Measurements from ENCODE around the gene TTC21A.

Gene TTC21A

DNA sequence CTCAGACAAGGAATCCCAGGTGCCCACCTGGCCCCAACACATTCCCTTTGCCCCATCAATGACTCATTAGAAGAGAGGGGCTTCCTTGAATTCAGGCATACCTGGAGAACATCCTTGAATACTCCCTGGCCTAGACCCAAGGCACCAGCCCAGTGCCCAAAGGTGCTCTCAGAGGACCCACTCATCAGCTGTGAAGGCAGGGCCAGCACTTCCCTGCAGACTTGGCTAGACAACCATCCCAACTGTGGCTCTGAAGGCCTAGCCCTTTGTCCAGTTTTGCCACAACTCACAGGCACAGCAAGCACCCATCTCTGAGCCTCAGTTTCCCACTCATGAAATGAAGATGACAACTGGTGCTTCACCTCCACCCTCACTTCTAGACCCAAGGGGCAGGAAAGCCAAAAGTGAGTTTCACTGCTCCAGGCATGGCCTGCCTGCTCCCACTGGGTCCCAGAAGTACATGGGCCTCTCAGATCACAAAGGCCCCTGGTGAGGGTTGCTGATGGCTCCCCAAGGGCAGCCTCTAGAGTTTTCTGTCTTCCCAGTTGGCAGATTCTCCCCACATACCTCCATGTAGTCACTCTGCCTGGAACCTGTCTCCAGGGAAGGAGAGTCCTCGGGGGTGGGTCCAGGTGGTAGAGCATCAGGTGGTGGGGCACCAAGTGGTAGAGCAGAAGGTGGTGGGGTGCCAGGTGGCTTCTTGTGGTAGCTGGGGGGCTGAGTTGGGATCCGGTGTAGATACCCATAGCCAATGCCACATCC, 7.6 kb upstream of the TTC21A start:
- no peak for DNase-seq

DNA sequence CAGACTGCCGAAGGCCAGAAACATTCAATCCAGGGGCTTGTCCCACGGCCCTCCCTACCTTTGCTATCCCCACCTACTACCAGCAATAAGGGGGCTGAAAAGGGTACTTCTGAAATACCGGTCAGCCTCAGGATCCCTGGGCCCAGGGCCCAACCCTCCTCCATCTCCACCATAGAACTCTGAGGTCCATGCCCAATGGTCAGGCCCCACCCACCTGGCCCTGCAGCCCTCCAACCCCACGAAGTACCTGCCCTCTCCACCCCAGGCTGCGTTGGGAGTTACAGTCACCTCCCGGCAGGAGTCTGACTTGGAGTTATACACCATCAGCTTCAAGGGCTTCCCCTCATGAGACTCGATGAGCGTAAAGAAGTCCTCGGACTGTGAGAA, 7.0 kb upstream of the TTC21A start:
- DNase-seq, result no peak

DNA sequence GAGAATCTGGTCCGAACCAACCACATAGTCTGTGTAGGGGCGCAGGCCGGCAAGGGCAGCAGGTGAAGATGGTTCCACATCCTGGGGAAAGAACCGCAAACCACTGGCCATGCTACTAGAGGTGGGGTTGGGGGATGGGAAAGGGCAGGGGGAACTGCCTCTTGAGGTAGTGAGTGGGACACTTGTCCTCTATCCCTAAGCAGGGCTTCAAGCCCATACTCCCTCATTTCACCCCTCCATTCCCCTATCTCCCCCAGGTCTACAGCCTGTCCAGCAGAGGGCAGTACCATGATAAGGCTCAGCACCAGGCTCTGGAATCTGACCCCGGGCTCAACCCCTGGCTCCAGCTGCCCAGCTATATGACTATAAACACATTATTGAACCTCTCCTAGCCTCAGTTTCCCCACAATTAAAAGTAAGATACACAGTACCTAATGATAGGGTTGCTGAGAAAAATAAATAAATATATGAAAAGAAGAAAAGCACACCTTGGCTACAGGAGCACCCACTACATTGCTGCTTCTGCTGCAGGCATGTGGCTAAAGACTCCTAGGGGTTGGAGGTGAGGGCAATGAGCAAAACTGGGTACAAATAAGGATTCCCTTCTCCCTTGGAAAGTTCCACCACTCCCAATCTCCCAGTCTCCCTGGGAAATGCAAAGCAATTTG, 6.3 kb upstream of the TTC21A start:
- peak; percentile 13 for DNase-seq

DNA sequence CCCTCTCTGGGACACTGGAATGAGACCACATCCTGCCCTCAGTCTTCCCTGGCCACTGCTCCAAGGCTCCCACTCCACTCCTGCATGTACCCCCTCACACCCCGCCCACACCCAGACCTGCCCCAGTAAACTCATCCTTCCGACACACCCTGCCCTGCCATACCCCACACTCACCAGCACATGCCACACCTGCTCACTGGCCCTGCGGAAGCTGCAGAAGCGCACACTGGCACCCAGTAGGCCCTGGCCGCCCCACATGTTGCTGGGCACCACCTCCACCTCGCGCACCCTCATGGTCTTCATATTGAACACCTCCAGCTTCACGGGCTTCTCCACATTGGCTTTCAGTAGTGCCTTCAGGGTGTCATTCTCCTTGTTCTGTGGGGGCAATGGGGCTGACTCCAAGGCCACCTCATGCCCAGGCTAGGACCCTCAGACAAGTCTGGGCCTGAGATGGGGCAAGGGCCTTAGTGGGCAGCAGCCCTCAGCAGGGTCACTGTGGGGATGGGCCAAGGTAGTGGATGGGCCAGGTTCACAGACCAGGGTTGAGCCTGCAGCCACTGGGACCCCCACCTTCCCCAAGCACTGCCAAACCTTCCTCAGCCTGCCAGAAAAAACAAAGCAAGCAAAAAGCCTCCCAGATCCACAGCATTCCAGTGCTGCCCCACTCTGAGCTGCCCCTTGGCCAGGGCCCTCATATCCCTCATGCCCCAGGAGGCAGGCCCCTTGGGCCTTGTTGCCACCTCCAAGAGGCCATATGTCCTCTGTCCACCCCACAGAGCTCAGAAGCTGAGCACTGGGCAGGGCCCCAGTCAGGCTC, 4.8 kb upstream of the TTC21A start:
- DNase-seq, result no peak

DNA sequence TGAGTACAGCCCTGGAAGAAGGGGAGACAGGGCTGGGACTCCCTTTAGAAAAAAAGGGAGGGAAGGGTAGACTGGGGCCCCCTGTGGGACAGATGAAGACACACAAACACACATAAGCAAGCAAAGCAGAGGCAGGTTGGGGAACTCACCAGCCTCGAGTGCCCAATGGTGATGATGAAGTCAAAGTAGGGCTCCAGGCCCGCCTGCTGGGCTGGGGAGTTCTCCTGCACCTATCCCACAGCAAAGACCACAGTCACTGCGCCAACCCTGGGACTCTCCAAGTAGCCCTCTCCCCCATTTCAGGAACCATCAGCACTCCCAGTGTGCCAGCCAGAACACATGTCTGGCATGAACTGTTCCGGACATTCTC, 4.2 kb upstream of the TTC21A start:
- no peak for DNase-seq

DNA sequence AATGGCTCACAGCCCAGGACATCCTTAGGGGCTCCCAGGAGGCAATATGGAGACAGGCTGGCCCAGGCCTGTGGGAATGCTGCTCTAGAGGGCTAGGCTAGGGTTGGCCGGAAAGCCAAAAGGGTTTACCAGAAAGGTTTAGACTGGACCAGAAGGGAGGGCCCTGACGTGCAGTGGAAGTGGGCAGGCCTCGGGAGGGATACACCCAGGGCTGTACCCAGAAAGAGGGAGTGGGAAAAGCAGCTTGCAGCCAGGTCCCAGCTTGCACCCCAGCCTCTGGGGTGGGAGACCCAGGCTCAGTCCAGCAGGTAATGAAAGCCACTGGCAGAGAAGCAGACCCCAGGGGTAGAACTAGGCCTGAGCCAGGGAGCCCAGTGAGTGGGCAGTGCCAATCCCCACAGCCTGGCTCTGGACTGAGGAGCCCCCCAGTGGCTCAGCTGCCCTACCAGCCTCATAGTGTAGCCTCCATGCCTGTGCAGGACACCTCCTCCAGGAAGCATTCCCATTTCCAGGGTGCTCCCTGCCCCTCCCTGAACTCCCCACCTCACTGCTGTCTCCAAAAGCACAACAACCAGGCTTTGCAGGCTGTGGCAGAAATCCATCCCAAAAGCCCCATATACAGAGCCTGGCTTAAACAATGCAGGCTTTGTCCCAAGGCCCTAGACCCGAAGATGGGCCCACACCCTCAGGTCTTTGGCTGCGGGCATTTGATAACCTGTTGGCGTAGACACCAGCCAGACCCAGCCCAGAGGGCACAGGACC, 3.5 kb upstream of the TTC21A start:
- DNase-seq, result no peak

DNA sequence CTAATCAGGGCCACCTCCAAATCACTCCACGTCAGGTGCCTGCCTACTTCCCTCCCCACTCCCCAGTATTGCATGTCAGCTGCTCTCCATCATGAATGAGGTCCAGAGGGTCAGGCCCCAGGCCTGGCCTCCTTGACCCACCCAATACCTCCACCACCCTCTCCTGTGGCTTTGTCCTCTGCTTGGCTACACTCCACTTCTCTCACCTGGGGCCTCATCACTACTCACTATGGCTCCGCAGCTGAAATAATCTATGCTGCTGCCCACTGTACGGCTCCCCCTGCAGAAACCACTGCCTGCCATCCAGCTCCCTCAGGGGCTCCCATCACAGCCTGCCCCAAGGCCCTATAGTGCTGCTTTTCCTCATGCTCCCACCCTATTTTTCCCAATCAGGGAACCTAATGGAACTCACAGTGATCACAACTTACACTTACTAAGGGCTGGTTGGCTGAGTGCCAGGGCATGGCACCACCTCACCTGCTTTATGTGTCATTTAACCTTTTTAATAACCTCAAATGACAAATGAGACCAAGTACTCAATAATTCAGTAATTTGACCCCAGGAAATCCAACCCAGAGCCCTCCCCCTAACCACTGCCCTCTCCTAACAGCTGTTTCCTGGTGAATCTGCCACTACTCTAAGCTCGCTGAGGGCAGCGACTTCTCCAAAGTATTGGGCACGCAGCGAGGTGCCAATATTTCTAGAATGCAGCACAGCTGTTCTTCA, 2.4 kb upstream of the TTC21A start:
- peak; percentile 46 for DNase-seq

DNA sequence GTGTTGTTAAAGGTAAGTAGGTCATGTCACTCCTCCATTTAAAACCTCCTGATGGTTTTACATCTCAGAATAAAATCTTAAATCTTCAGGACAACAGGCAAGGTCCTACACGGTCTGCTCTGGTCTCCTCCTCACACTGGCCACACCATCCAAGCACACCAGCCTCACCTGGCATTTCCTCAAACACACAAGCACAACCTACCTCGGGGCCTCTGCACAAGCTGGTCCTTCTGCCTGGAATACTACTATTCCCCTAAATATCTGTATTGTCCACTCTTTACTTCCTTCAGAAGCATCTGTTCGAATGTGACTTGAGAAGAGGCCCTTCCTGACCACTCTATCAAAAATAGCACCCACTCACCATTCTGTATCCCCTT, 1.8 kb upstream of the TTC21A start:
- DNase-seq, result no peak

DNA sequence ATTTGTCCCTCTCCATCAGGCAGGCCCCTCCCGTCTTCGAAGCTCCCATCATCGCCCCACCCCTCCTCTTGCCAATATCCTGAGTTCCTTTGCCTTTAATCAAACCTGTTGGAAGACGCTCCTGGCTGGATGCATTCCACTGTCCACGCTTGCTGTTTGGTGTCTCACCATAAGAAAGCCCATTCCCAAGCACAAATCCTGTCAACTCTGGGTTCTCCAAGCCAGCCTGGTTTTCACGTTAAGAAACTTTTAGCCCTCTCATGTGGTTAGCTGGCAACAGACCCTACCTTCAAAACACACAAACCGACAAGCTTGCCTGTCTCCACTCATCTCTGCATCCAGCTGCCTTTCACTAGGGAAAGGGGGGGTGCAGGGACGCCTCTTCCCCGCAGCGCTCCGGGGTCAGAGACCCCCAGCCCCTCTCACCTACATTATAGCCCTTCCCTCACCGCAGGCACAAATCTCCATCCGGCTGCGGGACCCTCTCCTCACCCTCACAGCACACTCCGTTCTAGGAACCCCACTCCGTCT, 1.1 kb upstream of the TTC21A start:
- no peak for DNase-seq

DNA sequence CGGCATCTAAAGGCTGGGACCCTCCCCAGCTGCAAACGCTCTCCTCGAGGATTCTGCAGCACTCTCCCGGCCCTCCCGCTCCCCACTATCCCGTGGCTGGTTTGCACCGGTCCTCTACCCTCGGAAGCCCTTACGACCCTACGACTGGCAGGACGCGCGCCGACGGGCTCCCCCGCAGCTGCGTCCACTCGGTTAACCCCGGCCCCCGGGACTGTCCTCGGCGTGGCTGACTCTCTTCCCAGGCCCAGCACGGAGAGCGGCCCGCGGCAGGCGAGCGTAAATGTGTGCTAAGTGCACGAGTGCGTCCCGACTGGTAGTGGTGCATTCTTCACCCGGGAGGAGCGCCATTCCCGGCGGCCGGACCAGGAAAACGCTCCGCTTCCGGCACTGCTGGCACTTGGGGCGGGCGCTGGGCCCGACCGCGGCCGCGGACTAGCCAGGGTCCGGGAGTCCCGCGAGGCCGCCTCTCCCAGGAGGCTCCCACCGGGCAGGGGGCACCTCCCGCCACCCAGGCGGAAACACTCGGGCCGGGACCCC, 561 bp upstream of the TTC21A start:
- DNase-seq, result no peak

DNA sequence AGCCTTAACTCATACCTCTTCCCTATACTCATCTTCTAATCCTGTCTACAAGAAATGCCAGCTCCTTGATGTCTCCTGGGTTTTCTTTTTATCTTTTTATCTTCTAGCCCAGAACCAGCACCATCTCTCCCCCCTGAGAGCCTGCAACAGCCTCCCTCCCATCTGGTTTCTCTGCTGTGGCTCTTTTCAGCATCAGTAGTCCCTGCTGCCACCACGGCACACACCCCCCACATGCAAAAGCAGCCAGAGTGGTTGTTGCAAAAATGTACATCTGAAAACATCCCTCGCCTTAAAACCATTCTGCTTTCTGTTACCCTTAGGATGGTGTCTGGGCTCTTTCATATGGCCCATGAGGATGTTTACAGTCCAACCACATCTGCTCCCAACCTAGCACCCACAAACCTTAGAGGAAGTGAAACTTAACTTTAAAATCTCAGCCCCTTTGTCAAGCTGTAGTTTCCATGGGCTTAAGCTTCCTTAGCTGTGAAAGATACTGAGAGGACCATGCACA, 775 bp downstream of the TTC21A start:
- DNase-seq, result no peak

DNA sequence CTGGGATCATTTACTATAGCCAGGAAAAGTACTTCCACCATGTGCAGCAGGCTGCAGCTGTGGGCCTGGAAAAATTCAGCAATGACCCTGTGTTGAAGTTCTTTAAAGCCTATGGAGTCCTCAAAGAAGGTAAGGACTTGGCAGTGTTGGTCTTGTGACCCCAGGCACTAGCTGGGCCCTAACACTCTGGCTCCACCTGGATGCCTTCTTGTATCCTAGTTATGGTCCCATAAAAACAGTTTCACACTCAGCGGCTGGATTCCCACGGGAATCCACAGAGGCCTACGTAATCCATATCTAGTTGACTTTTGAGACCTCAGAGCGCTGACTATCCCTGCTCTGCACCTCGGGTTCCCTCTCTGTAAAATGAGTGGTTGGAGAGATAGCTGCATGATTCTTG, 1.6 kb downstream of the TTC21A start:
- DNase-seq, result no peak

DNA sequence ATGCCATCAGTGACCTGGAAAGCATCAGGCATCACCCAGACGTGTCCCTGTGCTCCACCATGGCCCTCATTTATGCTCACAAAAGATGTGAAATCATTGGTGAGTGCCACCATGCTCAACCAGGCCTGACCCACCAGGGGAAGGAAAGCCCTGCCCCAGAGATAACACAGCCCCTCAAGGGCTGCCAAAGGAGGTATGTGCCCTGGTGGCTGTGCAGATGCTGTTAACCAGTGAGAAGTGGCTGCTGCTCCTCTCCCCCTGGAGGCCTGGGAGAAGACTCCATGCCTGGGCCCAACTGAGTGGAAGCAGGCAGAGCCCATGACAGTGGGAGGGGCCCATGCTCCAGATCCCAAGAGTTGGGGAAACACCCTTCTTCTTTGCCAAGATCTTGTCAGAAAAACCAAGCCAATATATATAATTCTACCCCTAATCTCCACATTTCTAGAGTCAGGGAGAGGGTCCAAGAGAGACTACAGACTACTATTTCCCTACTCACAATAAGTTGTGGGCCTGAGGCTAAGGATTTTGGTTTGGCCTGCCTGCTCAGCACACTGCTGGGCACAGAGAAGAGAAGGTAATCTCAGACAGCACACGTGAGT, 2.7 kb downstream of the TTC21A start:
- DNase-seq, result no peak

DNA sequence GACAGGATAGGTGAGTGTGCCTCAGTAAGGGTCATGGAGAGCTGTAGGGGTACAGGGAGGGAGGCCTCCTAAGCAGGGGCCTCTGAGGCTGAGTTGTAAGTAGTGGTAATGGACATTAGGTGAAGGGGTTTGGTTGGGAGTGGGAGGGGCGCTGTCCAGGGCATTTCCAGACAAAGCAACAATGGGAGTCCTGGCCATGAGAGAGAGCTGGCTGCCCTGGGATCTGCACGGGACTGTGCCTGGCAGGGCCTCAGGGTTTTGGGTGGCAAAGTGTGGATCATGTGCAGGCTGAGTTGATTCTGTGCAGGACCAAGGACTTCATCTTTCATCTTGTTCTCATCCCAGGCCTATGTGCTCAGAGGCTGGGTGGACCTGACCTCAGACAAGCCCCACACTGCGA, 4.6 kb downstream of the TTC21A start:
- no peak for DNase-seq

DNA sequence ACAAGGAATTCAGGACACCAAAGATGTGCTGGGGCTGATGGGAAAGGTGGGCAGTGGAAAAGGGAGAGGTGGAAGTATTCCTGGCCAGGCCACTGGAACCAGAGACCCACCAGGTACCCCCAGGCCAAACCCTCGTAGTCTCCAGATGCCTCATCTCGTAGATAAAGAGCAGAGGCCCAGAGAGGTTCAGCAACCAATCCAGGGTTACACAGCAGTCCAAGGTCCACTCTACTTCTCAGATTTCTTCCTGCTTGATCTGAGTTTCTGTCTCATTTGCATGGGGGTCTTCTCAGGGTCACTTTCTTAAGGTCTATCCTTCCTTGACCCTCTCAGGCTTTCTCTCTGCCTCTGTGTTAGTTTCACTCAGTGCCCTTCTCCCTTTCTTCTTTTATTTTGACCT, 5.1 kb downstream of the TTC21A start:
- DNase-seq, result no peak

DNA sequence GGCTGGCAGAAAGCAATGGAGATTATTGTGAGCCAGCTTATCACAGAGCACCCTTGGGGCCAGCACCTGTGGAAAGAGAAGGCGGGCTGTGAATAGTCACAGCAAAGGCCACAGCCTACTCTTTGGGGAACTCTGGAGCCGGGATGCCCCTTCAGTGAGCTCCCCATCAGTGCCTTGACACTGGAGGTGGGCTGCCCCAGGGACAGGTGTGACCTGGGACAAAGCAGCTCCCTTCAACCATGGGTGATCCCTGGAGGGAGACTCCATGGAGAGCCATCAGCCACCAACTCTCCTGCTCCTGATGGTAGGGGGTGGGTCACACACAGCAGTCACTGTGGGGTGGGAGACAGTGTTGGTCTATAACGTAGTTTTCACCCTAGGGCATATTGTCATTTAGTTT, 5.8 kb downstream of the TTC21A start:
- DNase-seq, result no peak

DNA sequence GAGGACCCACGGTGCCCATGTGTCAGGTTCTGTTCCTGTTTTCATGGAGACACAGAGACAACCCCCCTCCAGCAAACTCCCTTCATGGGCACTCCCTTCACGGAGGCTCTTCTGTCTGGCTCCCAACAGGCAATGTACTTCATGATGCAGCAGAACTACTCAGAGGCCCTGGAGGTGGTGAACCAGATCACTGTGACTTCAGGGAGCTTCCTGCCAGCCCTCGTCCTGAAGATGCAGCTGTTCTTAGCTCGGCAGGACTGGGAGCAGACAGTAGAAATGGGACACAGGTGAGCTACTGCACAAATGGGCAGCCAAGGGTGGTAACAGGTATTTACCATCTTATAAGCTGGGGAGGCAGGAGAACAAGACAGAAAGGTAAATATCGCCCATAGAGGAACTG, 7.0 kb downstream of the TTC21A start:
- DNase-seq, result no peak

DNA sequence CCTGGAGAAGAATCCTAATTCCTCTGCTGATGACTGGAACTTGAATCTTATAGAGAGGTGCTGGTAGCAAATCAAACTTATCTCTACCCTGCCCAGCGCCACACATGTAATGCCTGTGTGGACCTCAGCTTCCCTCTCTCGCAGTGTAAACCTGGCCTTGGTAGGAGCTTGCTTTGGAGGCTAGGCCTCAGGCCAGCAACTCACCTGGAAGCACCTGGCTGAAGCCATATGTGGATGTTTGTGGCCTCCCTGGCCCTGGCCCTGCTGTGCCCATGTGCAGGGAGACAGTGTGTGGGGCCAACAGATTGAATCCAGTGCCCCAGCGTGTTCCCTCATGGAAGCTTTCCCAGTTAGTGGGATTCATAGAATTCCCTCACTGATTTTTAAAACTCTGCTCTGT, 8.4 kb downstream of the TTC21A start:
- no peak for DNase-seq

DNA sequence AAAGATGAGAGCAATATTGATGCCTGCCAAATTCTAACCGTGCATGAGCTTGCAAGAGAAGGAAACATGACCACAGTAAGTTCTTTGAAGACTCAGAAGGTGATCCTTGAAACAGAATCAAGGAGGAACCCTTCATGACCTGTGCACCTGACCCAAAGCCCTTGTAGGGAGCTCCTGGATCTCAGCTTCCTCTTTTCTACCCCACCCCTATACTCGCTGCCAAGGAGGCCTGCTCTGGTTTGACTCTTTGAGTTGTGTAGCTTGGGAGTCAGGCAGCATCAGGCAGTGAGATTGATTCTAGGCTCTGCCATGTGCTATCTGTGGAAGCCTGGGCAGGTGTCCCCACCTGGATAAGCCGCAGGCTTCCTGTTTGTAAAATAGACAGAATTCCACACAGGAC, 10.6 kb downstream of the TTC21A start:
- DNase-seq, result no peak

DNA sequence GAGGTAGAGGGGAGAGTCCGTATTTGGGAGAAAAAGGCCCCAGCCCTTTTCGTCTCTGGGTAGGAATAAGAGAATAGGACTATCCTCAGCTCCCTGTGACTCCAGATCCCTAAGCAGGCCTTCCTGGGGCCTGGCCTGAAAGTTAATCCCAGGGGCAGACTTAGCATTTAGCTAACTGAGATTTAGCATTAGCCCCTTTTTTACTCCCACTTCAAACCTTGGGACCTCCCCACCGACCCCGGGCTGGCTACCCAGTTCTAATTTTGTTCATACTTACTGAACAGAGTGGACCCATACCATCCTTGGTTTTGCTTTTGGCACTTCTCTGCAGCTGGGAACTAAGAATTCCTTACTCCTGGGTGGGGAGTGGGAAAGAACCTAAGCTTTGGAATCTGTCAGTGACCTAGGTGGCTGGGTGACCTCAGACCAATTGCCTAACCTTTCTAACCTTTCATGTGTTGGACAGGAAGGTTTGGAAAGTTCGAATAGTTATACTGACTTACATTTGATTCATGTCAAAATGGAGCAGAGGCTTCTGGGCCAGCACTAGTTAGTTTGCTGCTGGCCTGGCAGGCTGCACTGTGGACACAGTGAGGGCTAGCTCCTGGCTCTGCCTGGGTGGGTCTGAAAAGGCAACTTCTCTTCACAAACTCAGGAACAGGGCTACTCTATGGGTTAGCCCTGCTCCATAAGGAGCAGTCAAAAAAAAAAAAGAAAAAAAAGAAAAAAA, 11.6 kb downstream of the TTC21A start:
- no peak for DNase-seq

DNA sequence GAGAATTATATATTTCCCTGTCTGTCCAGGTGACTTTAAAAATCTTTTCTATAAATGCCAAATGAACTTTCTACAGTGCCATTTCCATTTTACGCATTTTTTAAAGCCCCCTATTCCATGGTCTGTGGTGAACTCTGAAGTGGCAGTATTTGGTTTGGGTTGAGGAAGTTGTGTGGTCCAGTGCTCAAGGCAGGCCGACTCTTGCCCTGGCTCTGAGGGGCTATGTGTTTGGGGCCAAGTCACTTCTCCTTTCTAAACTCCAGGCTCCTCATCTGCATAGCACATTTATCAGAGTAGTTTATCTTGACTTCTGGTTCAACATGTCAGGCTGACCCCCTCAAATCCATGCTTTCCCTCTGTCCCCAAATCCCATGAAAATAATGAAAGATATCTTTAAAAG, 14.1 kb downstream of the TTC21A start:
- no peak for DNase-seq

Data from NCI-H2029 treated with DMSO at 0.1 percent for 48 hours (cell line).